GM10266 (cell line): ENCODE measurements around the gene GADD45B.

Experiments used
- DNase-seq: peaks from one replicate; pipeline ENCODE4 v3.0.0; 2012; ENCODE audit errors: extremely low spot score
- TF ChIP-seq, protein P1 (sequence below): IDR thresholded peaks from 2 replicates; pipeline ENCODE4 v1.5.1; 2012; ENCODE audit warnings: mild to moderate bottlenecking, low read depth; ENCODE audit not compliant: control insufficient read depth, insufficient read depth; ENCODE audit errors: missing control alignments

GADD45B gene

GRCh38 chr19:2444251-2445002 is 31.5 kb upstream of the GADD45B start:
- TF ChIP-seq, protein P1, sequence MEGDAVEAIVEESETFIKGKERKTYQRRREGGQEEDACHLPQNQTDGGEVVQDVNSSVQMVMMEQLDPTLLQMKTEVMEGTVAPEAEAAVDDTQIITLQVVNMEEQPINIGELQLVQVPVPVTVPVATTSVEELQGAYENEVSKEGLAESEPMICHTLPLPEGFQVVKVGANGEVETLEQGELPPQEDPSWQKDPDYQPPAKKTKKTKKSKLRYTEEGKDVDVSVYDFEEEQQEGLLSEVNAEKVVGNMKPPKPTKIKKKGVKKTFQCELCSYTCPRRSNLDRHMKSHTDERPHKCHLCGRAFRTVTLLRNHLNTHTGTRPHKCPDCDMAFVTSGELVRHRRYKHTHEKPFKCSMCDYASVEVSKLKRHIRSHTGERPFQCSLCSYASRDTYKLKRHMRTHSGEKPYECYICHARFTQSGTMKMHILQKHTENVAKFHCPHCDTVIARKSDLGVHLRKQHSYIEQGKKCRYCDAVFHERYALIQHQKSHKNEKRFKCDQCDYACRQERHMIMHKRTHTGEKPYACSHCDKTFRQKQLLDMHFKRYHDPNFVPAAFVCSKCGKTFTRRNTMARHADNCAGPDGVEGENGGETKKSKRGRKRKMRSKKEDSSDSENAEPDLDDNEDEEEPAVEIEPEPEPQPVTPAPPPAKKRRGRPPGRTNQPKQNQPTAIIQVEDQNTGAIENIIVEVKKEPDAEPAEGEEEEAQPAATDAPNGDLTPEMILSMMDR = no peak
- DNase-seq = no peak

- TF ChIP-seq, protein P1 = no peak
- no peak for DNase-seq
Measured at GRCh38 chr19:2446381-2446780, 29.5 kb upstream of the GADD45B start.

DNA sequence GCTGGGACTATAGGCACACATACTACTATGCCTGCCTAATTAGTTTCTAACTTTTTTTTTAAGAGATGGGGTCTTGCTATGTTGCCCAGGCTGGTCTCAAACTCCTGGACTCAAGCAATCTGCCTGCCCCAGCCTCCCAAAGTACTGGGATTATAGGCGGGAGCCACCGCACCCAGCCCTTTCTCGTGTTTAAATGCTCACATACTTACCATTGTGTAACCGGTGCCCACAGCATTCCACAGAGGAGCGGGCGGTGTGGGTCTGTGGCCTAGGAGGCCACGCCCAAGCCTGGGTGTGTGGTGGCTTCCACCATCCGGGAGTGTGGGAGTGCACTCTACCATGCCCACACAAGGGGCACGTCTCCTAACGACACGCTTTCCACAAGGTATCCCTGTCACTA is 26.9 kb upstream of the GADD45B start:
- DNase-seq = no peak

GRCh38 chr19:2451138-2451537 is 24.8 kb upstream of the GADD45B start:
- no peak for DNase-seq
- TF ChIP-seq, protein P1 = no peak

More for the DNA sequence above, 26.9 kb upstream of the GADD45B start:
- TF ChIP-seq, protein P1 = no peak

DNA sequence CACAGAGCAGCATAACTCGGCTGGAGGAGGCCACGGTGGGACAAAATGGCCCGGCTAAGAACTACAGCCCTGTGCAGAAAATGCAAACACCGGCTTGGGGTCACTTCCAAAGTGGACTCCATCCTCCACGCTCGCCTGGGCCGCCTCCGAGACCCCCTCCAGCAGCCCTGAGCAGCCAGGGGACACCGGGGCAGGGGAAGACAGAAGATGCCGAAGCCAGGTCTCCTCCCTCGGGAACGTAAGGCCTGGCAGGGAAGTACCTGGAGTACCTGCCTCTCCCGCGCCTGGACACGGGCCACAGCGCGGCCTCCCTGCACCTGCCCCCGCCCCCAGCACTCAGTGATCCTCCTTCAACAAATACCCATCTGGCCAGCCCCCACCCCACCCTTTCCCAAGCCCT is 24.2 kb upstream of the GADD45B start:
- TF ChIP-seq, protein P1 = no peak
- no peak for DNase-seq

DNA sequence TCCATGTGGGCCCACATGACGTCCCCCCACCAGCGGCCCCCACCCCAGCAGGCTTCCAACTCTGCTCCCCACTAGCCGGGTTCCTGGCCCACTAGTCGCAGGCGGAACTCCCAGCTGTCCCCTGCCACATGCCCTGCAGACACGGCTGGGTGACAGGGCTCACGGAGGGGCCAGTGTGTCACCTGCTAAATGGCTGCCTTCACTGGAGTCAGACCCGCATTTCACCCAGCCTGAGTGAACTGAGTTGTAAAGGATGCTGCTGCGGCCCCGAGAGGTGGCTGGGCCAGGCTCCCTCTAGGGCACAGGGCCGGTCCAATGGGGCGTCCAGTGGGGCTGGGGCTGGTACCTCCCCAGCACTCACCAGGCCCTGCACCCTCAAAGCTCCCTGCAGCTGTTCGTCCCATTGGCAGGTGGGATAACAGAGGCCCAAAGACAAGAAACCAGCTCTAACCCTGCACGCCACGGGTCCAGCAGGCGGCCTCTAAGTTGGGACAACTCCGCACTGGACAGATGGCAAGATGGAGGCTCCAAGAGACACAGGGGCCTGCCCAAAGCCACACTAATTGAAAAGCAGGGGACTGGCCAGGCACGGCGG is 22.4 kb upstream of the GADD45B start:
- TF ChIP-seq, protein P1 = no peak
- DNase-seq = no peak
